GM12891 (cell line): Measurements from ENCODE around the gene EVI5.

Experiments
- PAX5 ChIP-seq: IDR thresholded peaks from 2 replicates; pipeline ENCODE4 v1.6.1; 2011; ENCODE audit warnings: low read length, moderate library complexity, mild to moderate bottlenecking; ENCODE audit not compliant: insufficient read depth, severe bottlenecking
- POLR2A ChIP-seq: IDR thresholded peaks from 2 replicates; pipeline ENCODE4 v1.6.1; 2011; ENCODE audit warnings: low read depth, low read length, control low read depth
- POLR2AphosphoS5 ChIP-seq: IDR thresholded peaks from 2 replicates; pipeline ENCODE4 v1.6.1; 2011; ENCODE audit warnings: low read depth, low read length, control low read depth
- POU2F2 ChIP-seq: IDR thresholded peaks from 2 replicates; pipeline ENCODE4 v1.6.1; 2011; ENCODE audit warnings: low read depth, mild to moderate bottlenecking, control low read depth, low read length, moderate library complexity
- SPI1 ChIP-seq: IDR thresholded peaks from 2 replicates; pipeline ENCODE4 v1.6.1; 2011; ENCODE audit warnings: low read depth, low read length, control low read depth
- TAF1 ChIP-seq: IDR thresholded peaks from 2 replicates; pipeline ENCODE4 v1.6.1; 2011; ENCODE audit warnings: low read depth, low read length, control low read depth

DNA sequence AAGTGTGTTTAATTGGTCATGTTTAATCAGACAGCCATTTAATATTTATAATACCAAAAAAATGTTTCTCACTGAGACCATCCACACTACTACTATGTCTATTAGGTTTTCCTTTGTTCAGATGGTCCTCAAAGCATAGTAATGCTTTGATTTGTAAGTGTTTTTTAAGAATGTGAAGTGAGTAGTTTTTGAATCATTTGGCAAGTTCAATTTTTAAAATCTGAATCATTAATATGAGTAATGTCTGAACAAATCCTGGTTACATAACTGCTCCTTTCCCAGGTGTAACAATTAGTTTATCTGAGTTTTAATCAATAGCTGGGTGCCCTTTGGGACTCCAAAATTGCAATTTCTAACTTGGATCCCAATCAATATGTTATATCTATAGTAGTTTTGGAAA is 23.5 kb upstream of the EVI5 start:
- TF ChIP-seq POLR2AphosphoS5 = no peak
- no peak for TF ChIP-seq POLR2A
- no peak for TF ChIP-seq TAF1
- no peak for TF ChIP-seq SPI1
- TF ChIP-seq PAX5 = no peak
- no peak for TF ChIP-seq POU2F2
